Kidney (tissue), 14 donors: ENCODE data around the gene JMJD7. TPM values are rescaled to one million over a fixed set of nuclear protein-coding genes. Genes with fewer than 3 reads are reported as not detected.

Source experiments
- DNase-seq, 5 donors: peaks; one replicate each; pipeline ENCODE4 v3.0.0-alpha.2; 2013 to 2020
- FAIRE-seq: peaks from 2 replicates; lab custom pipeline; 2012; peaks lifted over from hg19 to GRCh38; lab: Jason Lieb, UNC
- H3K27ac ChIP-seq, 2 donors: one replicate each; pipeline ENCODE4 v1.7.0; 2013; ENCODE audit warnings: low read depth in 2 of 2, low read length in 2 of 2, inconsistent platforms in 1 of 2
- H3K27me3 ChIP-seq: one replicate; pipeline ENCODE4 v1.7.1; 2013; ENCODE audit warnings: low read length, inconsistent platforms; ENCODE audit not compliant: control insufficient read depth, insufficient read depth
- H3K36me3 ChIP-seq, 3 donors: one replicate each; pipeline versions ENCODE4 v1.7.0 to v1.7.1; 2013; ENCODE audit warnings: low read length in 3 of 3, control low read depth in 1 of 3, inconsistent platforms in 1 of 3; ENCODE audit not compliant: insufficient read depth in 3 of 3, control insufficient read depth in 2 of 3
- H3K4me1 ChIP-seq, 3 donors: one replicate each; pipeline versions ENCODE4 v1.7.0 to v1.7.1; 2013; ENCODE audit warnings: low read length in 3 of 3, inconsistent platforms in 1 of 3, low read depth in 1 of 3; ENCODE audit not compliant: control insufficient read depth in 2 of 3, insufficient read depth in 2 of 3
- H3K4me3 ChIP-seq, 3 donors: one replicate each; pipeline versions ENCODE4 v1.7.0 to v1.8.1; 2013; ENCODE audit warnings: low read length in 3 of 3, control low read depth in 1 of 3, inconsistent platforms in 1 of 3
- H3K9ac ChIP-seq, 3 donors: one replicate each; pipeline versions ENCODE4 v1.7.0 to v1.7.1; 2013; ENCODE audit warnings: low read length in 3 of 3, control low read depth in 1 of 3, inconsistent platforms in 1 of 3
- H3K9me3 ChIP-seq, 3 donors: one replicate each; pipeline versions ENCODE4 v1.7.0 to v1.7.1; 2013; ENCODE audit warnings: low read length in 3 of 3, control low read depth in 1 of 3, inconsistent platforms in 1 of 3; ENCODE audit not compliant: control insufficient read depth in 2 of 3, insufficient read depth in 1 of 3
- CTCF ChIP-seq: IDR thresholded peaks from 3 replicates; pipeline ENCODE4 v1.5.1; 2012; ENCODE audit warnings: mild to moderate bottlenecking, moderate library complexity, borderline replicate concordance; ENCODE audit not compliant: insufficient read depth; ENCODE audit errors: extremely low read depth
- intact Hi-C: fragments of 100-400 bp; cut with DNase I; formaldehyde crosslinking; loops from one replicate; pipeline ENCODE4 v1.11.1; 2022
- polyA plus RNA-seq: library from polyadenylated mRNA; stranded (reverse); fragments of 350-450 nt; fragmentation: Illumina TruSeq; extraction: RNeasy Lipid Tissue Mini Kit (QIAGEN cat#74804); gene quantifications from one replicate; pipeline ENCODE4 v1.2.3, GENCODE V29; 2014; ENCODE audit warnings: low read depth, low replicate concordance; ENCODE audit not compliant: insufficient read depth
- total RNA-seq: library from RNA; stranded (reverse); fragmentation: NEBNext Ultra II Directional; extraction: Animal tissue kit (Norgen Biotek cat#: 25700); gene quantifications from one replicate; pipeline ENCODE4 v1.2.1, GENCODE V29; 2021
- donor health status: control.
- donor health status: control.
- donor health status: control.
- donor health status: control.
- donor health status: control.
- donor health status: DM: yes; HTN: yes; CAD: no.
- donor health status: Normal renal cell carcinoma (clear cell type).

The JMJD7 gene
- total and polyA plus RNA-seq, 2 donors from 2014 or later, result 16.2 to 17.6 TPM

GRCh38 chr15:41811432-41812195 is 16.3 kb upstream of the JMJD7 start:
- no peak overlapping the region for H3K27ac ChIP-seq
- no peaks in the 10 kb centered on the region for H3K9me3 ChIP-seq
- no peak overlapping the region for H3K9ac ChIP-seq
- no peak overlapping the region for H3K4me3 ChIP-seq
- peak; percentile 89 for TF ChIP-seq CTCF
- DNase-seq (peak; percentile 84 to 93 (median 88)), FAIRE-seq (no peak)
- H3K4me1 ChIP-seq, result peaks cover 0 to 2% (median 0%) of the 10 kb centered on the region in 3 donors
- H3K36me3 ChIP-seq, result peaks cover 0 to 9% (median 5%) of the 10 kb centered on the region in 3 donors
- H3K27me3 ChIP-seq, result no peaks in the 10 kb centered on the region
- intact Hi-C loops, result loop anchor here (5.0 kb wide), 1 partner anchor 39 kb away; the partner anchor contains the start of gene MAPKBP1

- H3K9me3 ChIP-seq, result no peaks in the 10 kb centered on the region
- no peak overlapping the region for H3K4me3 ChIP-seq
- TF ChIP-seq CTCF, result no peak
- DNase-seq (no peak), FAIRE-seq (no peak)
- no peaks in the 10 kb centered on the region for H3K4me1 ChIP-seq
- no peak overlapping the region for H3K9ac ChIP-seq
- intact Hi-C loops, result loop anchor here (5.0 kb wide), 1 partner anchor 41 kb away; the partner anchor contains the start of gene MAPKBP1
- H3K36me3 ChIP-seq, result peaks cover 0 to 17% (median 12%) of the 10 kb centered on the region in 3 donors
- no peak overlapping the region for H3K27ac ChIP-seq
- H3K27me3 ChIP-seq, result no peaks in the 10 kb centered on the region
These were observed 15.0 kb upstream of the JMJD7 start for GRCh38 chr15:41812820-41813375.

- no peak for FAIRE-seq
- no peak for DNase-seq
- no peak overlapping the region for H3K4me3 ChIP-seq
- H3K27ac ChIP-seq, result no peak overlapping the region
- no peak for TF ChIP-seq CTCF
- no peaks in the 10 kb centered on the region for H3K4me1 ChIP-seq
- no peaks in the 10 kb centered on the region for H3K27me3 ChIP-seq
- intact Hi-C loops, result loop anchor here (5.0 kb wide), 1 partner anchor 41 kb away; the partner anchor contains the start of gene MAPKBP1
- peaks cover 0 to 20% (median 17%) of the 10 kb centered on the region in 3 donors for H3K36me3 ChIP-seq
- no peak overlapping the region for H3K9ac ChIP-seq
- no peaks in the 10 kb centered on the region for H3K9me3 ChIP-seq
These were observed 14.5 kb upstream of the JMJD7 start for GRCh38 chr15:41813426-41813825.
